ENCODE measurements around the gene ENPEP.

DNA sequence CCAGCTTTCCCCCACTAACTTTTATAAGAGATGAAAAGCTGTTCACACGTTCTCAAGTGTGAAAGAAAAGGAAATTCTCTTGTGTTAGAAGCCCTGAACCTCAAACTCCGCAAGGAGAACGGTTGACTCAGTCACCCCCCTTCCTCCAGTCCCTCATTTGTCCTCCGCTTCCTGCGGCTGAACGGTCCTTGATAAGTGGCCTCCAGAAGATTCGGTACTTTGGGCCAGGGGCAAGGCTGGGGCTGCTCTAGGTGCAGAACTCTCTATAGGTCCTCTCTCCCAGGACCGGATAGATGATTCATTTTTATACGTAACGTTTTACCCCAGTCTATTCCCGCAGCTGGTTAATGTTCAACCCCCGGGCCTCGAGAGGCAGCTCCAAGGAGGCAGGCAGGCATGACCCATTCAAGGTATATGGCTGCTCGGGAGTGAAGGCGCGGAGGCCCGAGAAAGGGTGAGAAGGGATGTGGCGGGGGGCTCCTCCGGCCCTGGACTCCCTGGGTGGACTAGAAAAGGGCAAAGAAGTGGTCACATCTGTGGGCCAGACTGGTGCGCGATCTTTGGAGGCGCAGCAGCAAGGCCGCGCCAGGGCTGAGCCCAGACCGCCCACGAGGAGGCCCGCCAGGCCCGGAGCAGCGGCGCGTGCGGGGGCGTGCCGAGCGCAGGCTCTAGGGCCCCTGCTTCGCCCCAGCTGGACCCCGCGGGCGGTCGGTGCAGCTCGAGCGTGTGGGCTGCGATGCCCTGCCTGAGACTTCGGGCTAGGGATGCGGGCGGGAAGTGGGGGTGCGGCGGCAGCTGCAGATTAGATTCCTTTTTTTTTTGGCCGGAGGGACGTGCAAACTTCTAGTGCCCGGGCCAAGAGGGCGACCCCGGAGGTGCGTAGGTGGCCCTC, 135.2 kb downstream of the ENPEP start:
- TF ChIP-seq, protein P1, sequence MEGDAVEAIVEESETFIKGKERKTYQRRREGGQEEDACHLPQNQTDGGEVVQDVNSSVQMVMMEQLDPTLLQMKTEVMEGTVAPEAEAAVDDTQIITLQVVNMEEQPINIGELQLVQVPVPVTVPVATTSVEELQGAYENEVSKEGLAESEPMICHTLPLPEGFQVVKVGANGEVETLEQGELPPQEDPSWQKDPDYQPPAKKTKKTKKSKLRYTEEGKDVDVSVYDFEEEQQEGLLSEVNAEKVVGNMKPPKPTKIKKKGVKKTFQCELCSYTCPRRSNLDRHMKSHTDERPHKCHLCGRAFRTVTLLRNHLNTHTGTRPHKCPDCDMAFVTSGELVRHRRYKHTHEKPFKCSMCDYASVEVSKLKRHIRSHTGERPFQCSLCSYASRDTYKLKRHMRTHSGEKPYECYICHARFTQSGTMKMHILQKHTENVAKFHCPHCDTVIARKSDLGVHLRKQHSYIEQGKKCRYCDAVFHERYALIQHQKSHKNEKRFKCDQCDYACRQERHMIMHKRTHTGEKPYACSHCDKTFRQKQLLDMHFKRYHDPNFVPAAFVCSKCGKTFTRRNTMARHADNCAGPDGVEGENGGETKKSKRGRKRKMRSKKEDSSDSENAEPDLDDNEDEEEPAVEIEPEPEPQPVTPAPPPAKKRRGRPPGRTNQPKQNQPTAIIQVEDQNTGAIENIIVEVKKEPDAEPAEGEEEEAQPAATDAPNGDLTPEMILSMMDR (optimal IDR thresholded peaks at IDR 0.05 in 1 of 3, IDR thresholded peaks at IDR 0.05 in 1 of 3, conservative IDR thresholded peaks at IDR 0.05 in 1 of 3; ENCODE audit: extremely low read depth in 1 of 3, insufficient read depth in 2 of 3, low read length in 3 of 3) = no peak
- TF ChIP-seq EZH2 (IDR thresholded peaks at IDR 0.05; ENCODE audit: low read length) = peak; percentile 50
